Measurements from ENCODE around the gene CDT1.
A peak's percentile ranks its signal among the peaks of the same experiment; 100 is the strongest.
"Not testable (repeated sequence)": the region's sequence is repeated elsewhere in the genome, so short reads cannot be mapped to it uniquely, and the experiment has no call there.

The CDT1 gene

GRCh38 chr16:88768071-88768783, 35.4 kb upstream of the CDT1 start:
- Histone ChIP-seq H3K36me3 (ENCODE audit: control insufficient read depth in 2 of 2, insufficient read depth in 2 of 2, low read length in 2 of 2) (no peaks in the 10 kb centered on the region), H3K9me3 (ENCODE audit: control insufficient read depth in 2 of 2, low read length in 2 of 2) (no peaks in the 10 kb centered on the region), H3K27me3 (ENCODE audit: control insufficient read depth in 2 of 2, insufficient read depth in 2 of 2, low read length in 2 of 2) (no peaks in the 10 kb centered on the region), H3K9ac (ENCODE audit: low read depth in 1 of 2, low read length in 2 of 2) (peak overlapping the region in 1 of 2 donors; percentile 31), H3K4me1 (ENCODE audit: control insufficient read depth in 2 of 2, insufficient read depth in 2 of 2, low read length in 2 of 2) (peaks cover 46 to 51% of the 10 kb centered on the region in 2 donors), H3K4me3 (ENCODE audit: low read length in 2 of 2) (no peak overlapping the region), H3K27ac (ENCODE audit: low read depth in 2 of 2, low read length in 2 of 2) (peak overlapping the region; percentile 5 to 52)

DNA sequence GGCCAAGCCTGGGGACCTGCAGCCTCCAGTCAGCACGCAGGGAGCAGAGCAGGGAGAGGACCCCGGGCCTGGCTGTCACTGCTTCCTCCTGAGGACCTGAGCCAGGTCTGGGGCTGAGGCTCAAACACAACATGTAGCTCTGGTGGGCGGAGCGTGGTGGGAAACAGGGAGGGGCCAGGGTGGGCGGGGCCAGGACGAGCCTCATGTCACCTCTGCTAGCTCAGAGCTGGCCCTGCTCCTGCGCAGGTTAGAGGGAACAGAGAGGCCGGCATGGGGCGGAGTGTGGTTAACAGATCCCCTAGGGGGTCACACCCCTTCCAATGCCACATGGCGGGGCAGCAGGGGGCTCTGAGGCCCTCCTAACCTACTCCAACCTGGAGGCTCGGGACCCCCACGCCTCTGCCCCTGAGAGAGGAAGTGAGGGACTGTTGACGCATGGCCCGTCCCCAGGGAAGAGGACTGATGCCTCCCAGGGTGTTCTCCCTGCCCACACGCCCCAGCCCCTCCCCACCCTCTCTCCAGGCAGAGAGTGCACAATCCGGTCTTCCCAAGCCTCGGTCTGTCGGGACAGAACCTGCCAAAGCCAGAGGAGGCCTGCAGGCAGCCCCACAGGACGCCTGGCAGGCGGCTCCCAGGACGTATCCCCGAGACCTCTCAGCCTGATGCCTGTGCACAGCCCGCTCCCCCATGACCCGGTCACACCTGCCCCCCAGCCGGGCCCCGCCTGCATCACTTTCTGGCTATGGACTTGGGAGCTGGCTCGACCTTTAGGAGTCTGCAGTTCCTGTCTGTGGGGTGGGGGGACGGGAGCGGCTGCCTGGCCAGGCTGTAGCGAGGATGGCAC, 33.8 kb upstream of the CDT1 start:
- Histone ChIP-seq H3K9me3 (ENCODE audit: control insufficient read depth in 2 of 2, low read length in 2 of 2) (no peaks in the 10 kb centered on the region), H3K27ac (ENCODE audit: low read depth in 2 of 2, low read length in 2 of 2) (peak overlapping the region; percentile 72 to 85), H3K4me1 (ENCODE audit: control insufficient read depth in 2 of 2, insufficient read depth in 2 of 2, low read length in 2 of 2) (peaks cover 47 to 55% of the 10 kb centered on the region in 2 donors)

GRCh38 chr16:88770461-88771293, 32.9 kb upstream of the CDT1 start:
- Histone ChIP-seq H3K4me1 (ENCODE audit: control insufficient read depth in 2 of 2, insufficient read depth in 2 of 2, low read length in 2 of 2) (peaks cover 47 to 55% of the 10 kb centered on the region in 2 donors), H3K27ac (ENCODE audit: low read depth in 2 of 2, low read length in 2 of 2) (peak overlapping the region; percentile 72 to 85), H3K9me3 (ENCODE audit: control insufficient read depth in 2 of 2, low read length in 2 of 2) (no peaks in the 10 kb centered on the region), H3K9ac (ENCODE audit: low read depth in 1 of 2, low read length in 2 of 2) (peak overlapping the region; percentile 26 to 51), H3K4me3 (ENCODE audit: low read length in 2 of 2) (peak overlapping the region; percentile 48 to 52), H3K27me3 (ENCODE audit: control insufficient read depth in 2 of 2, insufficient read depth in 2 of 2, low read length in 2 of 2) (no peaks in the 10 kb centered on the region), H3K36me3 (ENCODE audit: control insufficient read depth in 2 of 2, insufficient read depth in 2 of 2, low read length in 2 of 2) (no peaks in the 10 kb centered on the region)

More for the DNA sequence above, 33.8 kb upstream of the CDT1 start:
- Histone ChIP-seq H3K27me3 (ENCODE audit: control insufficient read depth in 2 of 2, insufficient read depth in 2 of 2, low read length in 2 of 2) (no peaks in the 10 kb centered on the region), H3K9ac (ENCODE audit: low read depth in 1 of 2, low read length in 2 of 2) (peak overlapping the region; percentile 26 to 51), H3K4me3 (ENCODE audit: low read length in 2 of 2) (peak overlapping the region in 1 of 2 donors; percentile 48), H3K36me3 (ENCODE audit: control insufficient read depth in 2 of 2, insufficient read depth in 2 of 2, low read length in 2 of 2) (no peaks in the 10 kb centered on the region)

- H3K4me1 ChIP-seq (ENCODE audit: control insufficient read depth in 2 of 2, insufficient read depth in 2 of 2, low read length in 2 of 2), result peaks cover 47 to 55% of the 10 kb centered on the region in 2 donors
- H3K36me3 ChIP-seq (ENCODE audit: control insufficient read depth in 2 of 2, insufficient read depth in 2 of 2, low read length in 2 of 2), result no peaks in the 10 kb centered on the region
- H3K27ac ChIP-seq (ENCODE audit: low read depth in 2 of 2, low read length in 2 of 2), result peak overlapping the region; percentile 72 to 85
- H3K4me3 ChIP-seq (ENCODE audit: low read length in 2 of 2), result peak overlapping the region in 1 of 2 donors; percentile 48
- peak overlapping the region in 1 of 2 donors; percentile 51 for H3K9ac ChIP-seq (ENCODE audit: low read depth in 1 of 2, low read length in 2 of 2)
- H3K9me3 ChIP-seq (ENCODE audit: control insufficient read depth in 2 of 2, low read length in 2 of 2), result no peaks in the 10 kb centered on the region
- no peaks in the 10 kb centered on the region for H3K27me3 ChIP-seq (ENCODE audit: control insufficient read depth in 2 of 2, insufficient read depth in 2 of 2, low read length in 2 of 2)
Observed at GRCh38 chr16:88771294-88771772, 32.3 kb upstream of the CDT1 start.

- H3K27me3 ChIP-seq (ENCODE audit: control insufficient read depth in 2 of 2, insufficient read depth in 2 of 2, low read length in 2 of 2); H3K9me3 ChIP-seq (ENCODE audit: control insufficient read depth in 2 of 2, low read length in 2 of 2); H3K36me3 ChIP-seq (ENCODE audit: control insufficient read depth in 2 of 2, insufficient read depth in 2 of 2, low read length in 2 of 2); H3K9ac ChIP-seq (ENCODE audit: low read depth in 1 of 2, low read length in 2 of 2); H3K27ac ChIP-seq (ENCODE audit: low read depth in 2 of 2, low read length in 2 of 2); H3K4me3 ChIP-seq (ENCODE audit: low read length in 2 of 2): not testable (repeated sequence)
- H3K4me1 ChIP-seq (ENCODE audit: control insufficient read depth in 2 of 2, insufficient read depth in 2 of 2, low read length in 2 of 2), result peaks cover 47 to 55% of the 10 kb centered on the region in 2 donors
Observed at GRCh38 chr16:88771781-88772180, 31.8 kb upstream of the CDT1 start.

- H3K9ac ChIP-seq (ENCODE audit: low read depth in 1 of 2, low read length in 2 of 2), result no peak overlapping the region
- H3K9me3 ChIP-seq (ENCODE audit: control insufficient read depth in 2 of 2, low read length in 2 of 2), result no peaks in the 10 kb centered on the region
- peaks cover 38 to 46% of the 10 kb centered on the region in 2 donors for H3K4me1 ChIP-seq (ENCODE audit: control insufficient read depth in 2 of 2, insufficient read depth in 2 of 2, low read length in 2 of 2)
- peak overlapping the region in 1 of 2 donors; percentile 52 for H3K27ac ChIP-seq (ENCODE audit: low read depth in 2 of 2, low read length in 2 of 2)
- no peaks in the 10 kb centered on the region for H3K27me3 ChIP-seq (ENCODE audit: control insufficient read depth in 2 of 2, insufficient read depth in 2 of 2, low read length in 2 of 2)
- H3K4me3 ChIP-seq (ENCODE audit: low read length in 2 of 2), result no peak overlapping the region
- no peaks in the 10 kb centered on the region for H3K36me3 ChIP-seq (ENCODE audit: control insufficient read depth in 2 of 2, insufficient read depth in 2 of 2, low read length in 2 of 2)
Observed at GRCh38 chr16:88772871-88773811, 30.4 kb upstream of the CDT1 start.

DNA sequence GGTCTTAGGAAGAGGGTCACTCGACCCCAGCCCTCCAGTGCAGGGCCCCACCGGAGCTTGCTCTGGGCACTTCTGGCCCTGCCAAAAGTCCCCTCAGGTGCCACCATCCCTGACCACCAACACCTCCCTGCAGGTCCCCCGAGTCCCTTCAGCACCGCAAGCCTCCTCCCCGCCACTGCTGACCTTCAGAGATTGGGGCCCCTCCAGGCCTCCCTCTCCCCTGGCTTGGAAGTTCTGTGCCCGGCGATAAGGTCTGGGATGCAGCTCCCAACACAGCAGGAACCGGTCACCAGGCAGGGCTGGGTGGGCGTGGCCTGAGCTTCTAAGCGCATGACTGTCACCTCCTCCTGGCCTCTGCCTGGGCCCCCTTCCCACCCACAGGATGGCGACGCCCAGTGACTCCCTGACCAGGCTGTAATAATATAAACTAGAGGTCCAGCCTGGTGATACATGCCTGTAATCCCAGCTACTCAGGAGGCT, 29.7 kb upstream of the CDT1 start:
- Histone ChIP-seq H3K4me3 (ENCODE audit: low read length in 2 of 2) (no peak overlapping the region), H3K27me3 (ENCODE audit: control insufficient read depth in 2 of 2, insufficient read depth in 2 of 2, low read length in 2 of 2) (no peaks in the 10 kb centered on the region), H3K36me3 (ENCODE audit: control insufficient read depth in 2 of 2, insufficient read depth in 2 of 2, low read length in 2 of 2) (no peaks in the 10 kb centered on the region), H3K4me1 (ENCODE audit: control insufficient read depth in 2 of 2, insufficient read depth in 2 of 2, low read length in 2 of 2) (peaks cover 31 to 41% of the 10 kb centered on the region in 2 donors), H3K9ac (ENCODE audit: low read depth in 1 of 2, low read length in 2 of 2) (no peak overlapping the region), H3K9me3 (ENCODE audit: control insufficient read depth in 2 of 2, low read length in 2 of 2) (no peaks in the 10 kb centered on the region), H3K27ac (ENCODE audit: low read depth in 2 of 2, low read length in 2 of 2) (peak overlapping the region in 1 of 2 donors; percentile 52)

- Histone ChIP-seq H3K27me3 (ENCODE audit: control insufficient read depth in 2 of 2, insufficient read depth in 2 of 2, low read length in 2 of 2) (no peaks in the 10 kb centered on the region), H3K36me3 (ENCODE audit: control insufficient read depth in 2 of 2, insufficient read depth in 2 of 2, low read length in 2 of 2) (no peaks in the 10 kb centered on the region), H3K9me3 (ENCODE audit: control insufficient read depth in 2 of 2, low read length in 2 of 2) (no peaks in the 10 kb centered on the region), H3K27ac (ENCODE audit: low read depth in 2 of 2, low read length in 2 of 2) (no peak overlapping the region), H3K4me3 (ENCODE audit: low read length in 2 of 2) (no peak overlapping the region), H3K9ac (ENCODE audit: low read depth in 1 of 2, low read length in 2 of 2) (no peak overlapping the region), H3K4me1 (ENCODE audit: control insufficient read depth in 2 of 2, insufficient read depth in 2 of 2, low read length in 2 of 2) (peaks cover 29 to 33% of the 10 kb centered on the region in 2 donors)
Observed at GRCh38 chr16:88774544-88775393, 28.8 kb upstream of the CDT1 start.

Data from mucosa of rectum (tissue), 2 donors.